MG63 (cell line): ENCODE measurements around the gene EMP2. TPM values are rescaled to one million over a fixed set of nuclear protein-coding genes. Genes with fewer than 3 reads are reported as not detected.

Experiments used
- DNase-seq: peaks from one replicate; pipeline ENCODE4 v3.0.0-alpha.2; 2020
- H3K27me3 ChIP-seq: fragments of 250-450 bp; sonication (Bioruptor Pico); 2 replicates; pipeline ENCODE4 v1.5.1; 2020; ENCODE audit warnings: mild to moderate bottlenecking, moderate library complexity
- H3K36me3 ChIP-seq: fragments of 250-450 bp; sonication (Bioruptor Pico); 2 replicates; pipeline ENCODE4 v1.5.1; 2020; ENCODE audit warnings: mild to moderate bottlenecking, moderate library complexity
- H3K4me3 ChIP-seq: fragments of 250-450 bp; sonication (Bioruptor Pico); 2 replicates; pipeline ENCODE4 v1.5.1; 2020; ENCODE audit warnings: mild to moderate bottlenecking, moderate library complexity
- H3K9me3 ChIP-seq: fragments of 250-450 bp; sonication (Bioruptor Pico); 2 replicates; pipeline ENCODE4 v1.5.1; 2020; ENCODE audit warnings: mild to moderate bottlenecking, moderate library complexity
- total RNA-seq: library from RNA; depleted of rRNA; stranded (reverse); fragments of >200 nt; shearing (Covaris generic); gene quantifications from 2 replicates; pipeline ENCODE4 v1.2.3, GENCODE V29; 2014; ENCODE audit warnings: low replicate concordance

EMP2 gene
- total RNA-seq, 1 experiment from 2014 or later, result 22.5 TPM

DNA sequence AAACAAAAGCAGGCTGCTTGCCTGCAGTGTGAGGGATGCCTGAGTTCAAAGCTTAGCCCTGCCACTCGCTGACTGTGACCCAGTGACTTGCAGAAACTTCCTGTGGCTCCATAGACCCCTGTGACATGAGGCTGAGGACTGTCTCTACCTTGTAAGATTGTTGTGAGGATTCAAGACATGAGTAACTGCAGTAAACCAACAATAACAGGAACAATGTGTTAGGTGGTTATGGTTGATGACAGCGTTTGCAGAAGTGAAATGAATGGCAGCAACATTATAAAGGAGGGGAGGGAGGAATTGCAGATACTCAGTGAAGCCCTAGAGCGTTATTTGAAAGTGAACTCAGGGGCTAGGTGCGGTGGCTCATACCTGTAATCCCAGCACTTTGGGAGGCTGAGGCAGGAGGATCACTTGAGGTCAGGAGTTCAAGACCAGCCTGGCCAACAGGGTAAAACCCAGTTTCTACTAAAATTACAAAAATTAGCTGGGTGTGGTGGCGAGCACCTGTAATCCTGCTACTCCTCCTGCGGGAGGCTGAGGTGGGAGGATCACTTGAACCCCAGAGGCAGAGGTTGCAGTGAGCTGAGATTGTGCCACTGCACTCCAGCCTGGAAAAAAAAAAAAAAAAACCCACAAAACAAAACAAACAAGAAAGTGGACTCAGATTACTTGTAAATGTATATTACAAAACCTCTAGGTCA lies 33.5 kb upstream of the EMP2 start:
- DNase-seq, result no peak
- no peaks in the 10 kb centered on the region for H3K36me3 ChIP-seq
- no peak overlapping the region for H3K4me3 ChIP-seq
- no peaks in the 10 kb centered on the region for H3K9me3 ChIP-seq
- no peaks in the 10 kb centered on the region for H3K27me3 ChIP-seq

DNA sequence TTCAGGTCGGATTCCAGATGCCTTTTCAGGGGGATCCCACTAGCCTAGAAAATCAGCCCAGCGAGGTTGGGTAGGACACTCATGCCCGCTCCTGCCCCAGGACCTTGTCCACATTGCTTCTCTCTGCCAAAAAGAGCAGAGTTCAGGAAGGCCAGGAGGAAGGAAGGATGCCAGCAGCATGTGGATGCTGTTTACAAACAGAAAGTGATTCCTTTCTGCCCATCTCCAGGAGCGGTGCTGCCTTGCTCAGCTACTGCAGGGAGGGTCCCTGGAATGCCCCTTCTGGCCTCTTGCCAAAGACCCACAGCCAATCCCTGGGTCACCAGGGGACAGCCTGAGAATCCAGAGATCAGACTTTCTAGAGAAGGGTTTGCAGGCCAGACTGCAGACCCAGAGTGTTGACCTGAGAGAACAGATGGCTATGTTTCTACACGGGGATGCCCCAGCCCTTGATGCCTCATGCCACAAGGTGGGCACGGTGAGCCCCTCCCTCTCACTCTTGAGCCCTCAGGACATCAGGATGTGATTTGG lies 32.3 kb upstream of the EMP2 start:
- H3K27me3 ChIP-seq, result no peaks in the 10 kb centered on the region
- DNase-seq, result no peak
- H3K4me3 ChIP-seq, result no peak overlapping the region
- no peaks in the 10 kb centered on the region for H3K9me3 ChIP-seq
- no peaks in the 10 kb centered on the region for H3K36me3 ChIP-seq

DNA sequence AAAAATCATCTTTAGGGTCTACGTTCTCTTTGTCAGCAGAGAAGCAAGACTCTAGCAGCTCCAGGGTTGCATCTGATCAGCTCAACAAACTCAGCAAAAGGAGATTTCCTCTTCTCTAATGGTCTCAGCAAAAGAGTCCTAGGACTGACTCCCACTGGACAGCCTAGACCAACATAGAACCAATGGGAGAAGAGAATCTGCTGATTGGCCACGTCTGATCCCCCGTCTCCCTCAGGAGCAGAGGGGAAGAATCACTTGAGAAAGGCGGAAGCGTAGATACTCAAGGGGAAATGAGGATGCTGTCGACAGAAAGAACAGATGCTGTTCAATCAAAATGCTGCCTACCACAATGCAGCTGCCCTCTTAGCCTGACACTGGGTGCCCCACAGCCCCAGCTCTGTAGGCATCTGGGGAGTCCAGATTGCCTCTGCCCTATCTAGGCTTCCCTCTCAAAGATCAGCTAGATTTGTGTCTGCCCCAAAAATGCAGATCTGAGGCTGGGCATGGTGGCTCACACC lies 31.5 kb upstream of the EMP2 start:
- no peaks in the 10 kb centered on the region for H3K27me3 ChIP-seq
- no peaks in the 10 kb centered on the region for H3K9me3 ChIP-seq
- no peak for DNase-seq
- no peak overlapping the region for H3K4me3 ChIP-seq
- H3K36me3 ChIP-seq, result no peaks in the 10 kb centered on the region

DNA sequence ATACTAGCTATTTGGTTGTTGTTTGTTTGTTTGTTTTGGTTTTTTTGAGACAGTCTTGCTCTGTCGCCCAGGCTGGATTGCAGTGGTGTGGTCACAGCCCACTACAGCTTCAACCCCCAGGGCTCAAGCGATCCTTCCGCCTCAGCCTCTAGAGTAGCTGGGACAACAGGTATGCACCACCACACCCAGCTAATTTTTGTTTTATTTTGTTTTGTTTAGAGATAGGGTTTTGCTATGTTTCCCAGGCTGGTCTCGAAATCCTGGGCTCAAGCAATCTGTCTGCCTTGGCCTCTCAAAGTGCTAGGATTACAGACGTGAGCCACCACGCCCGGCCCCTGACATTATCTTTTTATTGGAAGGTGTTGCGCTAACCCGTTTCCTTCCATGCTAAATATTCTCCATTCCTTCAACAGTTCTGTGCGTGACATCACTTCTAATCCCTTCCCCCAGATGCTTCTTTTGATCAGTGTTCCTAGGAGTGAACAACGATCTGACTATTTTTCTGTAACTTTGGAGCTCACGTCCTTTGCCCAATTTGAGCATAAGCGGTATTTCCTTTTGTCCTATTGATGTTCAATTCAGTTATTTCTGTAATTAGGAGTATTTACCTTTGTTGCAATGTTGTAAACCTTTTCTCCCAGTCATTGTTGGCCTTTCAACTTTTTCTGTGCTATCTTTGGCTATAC lies 30.2 kb upstream of the EMP2 start:
- Histone ChIP-seq H3K4me3 (no peak overlapping the region), H3K27me3 (no peaks in the 10 kb centered on the region), H3K36me3 (no peaks in the 10 kb centered on the region), H3K9me3 (no peaks in the 10 kb centered on the region)
- no peak for DNase-seq

DNA sequence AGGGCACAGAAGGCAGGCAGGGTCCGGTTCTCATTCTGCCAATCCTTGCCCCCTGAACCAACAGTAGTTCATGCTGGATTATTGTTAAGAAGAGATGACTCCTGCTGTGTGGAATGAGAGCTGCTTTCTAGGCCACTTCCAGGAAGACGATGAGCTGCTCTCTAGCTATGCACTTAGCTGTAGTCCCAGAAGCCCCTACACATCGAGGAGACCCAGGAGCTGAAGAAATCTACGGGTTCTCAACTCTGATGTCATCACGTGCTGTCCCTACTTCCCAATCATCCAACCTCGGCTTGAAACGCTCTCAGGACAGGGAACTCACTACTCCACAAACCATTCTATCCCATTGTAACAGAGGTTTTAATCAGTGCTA lies 29.0 kb upstream of the EMP2 start:
- no peaks in the 10 kb centered on the region for H3K36me3 ChIP-seq
- no peaks in the 10 kb centered on the region for H3K27me3 ChIP-seq
- DNase-seq, result peak; percentile 60
- H3K4me3 ChIP-seq, result no peak overlapping the region
- H3K9me3 ChIP-seq, result no peaks in the 10 kb centered on the region

DNA sequence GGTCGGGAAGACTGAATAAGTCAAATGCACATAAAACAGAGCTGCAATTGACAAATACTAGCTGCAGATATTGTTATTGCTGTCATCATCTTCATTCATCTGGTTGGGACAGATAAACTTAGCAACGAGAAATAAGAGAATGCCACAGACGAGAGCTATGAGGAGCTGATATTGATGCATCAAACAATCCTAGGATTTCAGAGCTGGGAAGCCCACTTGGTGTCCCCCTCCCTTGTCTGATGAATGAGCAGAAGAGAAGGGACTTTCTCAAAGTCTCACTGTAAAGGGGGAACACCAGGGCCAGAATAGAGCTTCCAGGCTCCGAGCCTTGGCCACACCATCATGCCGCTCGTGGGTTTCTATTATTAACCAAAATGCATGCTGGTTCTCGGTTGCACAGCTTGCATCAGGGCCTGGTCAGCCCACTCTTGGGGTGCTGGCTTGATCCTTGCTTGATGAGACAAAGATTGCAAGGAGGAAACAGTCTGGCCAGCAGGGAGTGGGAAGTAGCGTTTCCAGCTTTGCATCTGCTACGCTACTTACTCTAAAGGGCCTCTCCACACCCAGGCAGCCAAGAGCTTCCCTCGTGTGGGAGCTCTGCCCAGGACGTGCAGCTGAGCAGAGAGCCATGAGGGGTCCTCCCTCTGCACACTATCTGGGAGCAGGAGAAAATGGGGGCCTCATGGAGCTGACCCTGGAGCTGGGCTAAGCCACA lies 28.4 kb upstream of the EMP2 start:
- Histone ChIP-seq H3K4me3 (no peak overlapping the region), H3K27me3 (no peaks in the 10 kb centered on the region), H3K9me3 (no peaks in the 10 kb centered on the region), H3K36me3 (no peaks in the 10 kb centered on the region)
- DNase-seq, result peak; percentile 55

DNA sequence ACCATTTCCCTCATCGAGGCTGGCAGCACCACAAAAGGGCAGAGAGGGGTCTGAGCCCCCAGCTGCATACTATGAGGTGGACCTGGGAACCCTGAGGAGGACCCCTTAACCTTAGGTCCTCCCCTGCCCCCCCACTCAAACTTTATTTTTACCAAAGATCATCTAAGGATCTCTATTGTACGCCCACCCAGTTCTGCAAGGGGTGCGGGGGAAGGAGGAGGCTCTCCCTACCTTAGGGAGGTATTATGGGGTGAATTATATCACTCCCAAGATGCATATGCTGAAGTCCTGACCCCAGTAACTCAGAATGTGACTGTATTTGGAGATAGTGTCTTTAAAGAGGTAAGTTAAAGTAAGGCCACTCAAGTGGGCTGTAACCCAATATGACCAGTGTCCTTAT lies 26.8 kb upstream of the EMP2 start:
- Histone ChIP-seq H3K9me3 (no peaks in the 10 kb centered on the region), H3K4me3 (no peak overlapping the region), H3K27me3 (no peaks in the 10 kb centered on the region), H3K36me3 (no peaks in the 10 kb centered on the region)
- DNase-seq, result no peak

DNA sequence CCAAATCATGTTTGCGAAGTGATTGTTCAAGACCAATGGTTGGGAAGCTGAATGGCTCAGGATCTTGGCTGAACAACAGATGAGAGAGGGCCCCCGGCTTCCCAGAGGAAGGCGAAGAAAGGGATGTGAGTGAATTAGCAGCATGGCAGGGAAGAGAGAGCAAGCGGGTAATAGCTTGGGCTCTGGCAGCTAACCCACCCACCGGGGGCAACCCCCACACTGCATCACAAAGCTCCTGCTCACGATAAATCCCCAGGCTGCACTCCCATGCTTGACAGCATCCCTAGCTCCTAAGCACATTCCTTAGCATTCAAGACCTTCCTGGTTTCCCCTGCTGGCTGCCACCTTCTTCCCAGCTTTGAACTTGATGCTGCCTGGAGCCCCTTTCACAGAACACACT lies 26.2 kb upstream of the EMP2 start:
- H3K9me3 ChIP-seq, result no peaks in the 10 kb centered on the region
- H3K4me3 ChIP-seq, result no peak overlapping the region
- H3K36me3 ChIP-seq, result no peaks in the 10 kb centered on the region
- H3K27me3 ChIP-seq, result no peaks in the 10 kb centered on the region
- DNase-seq, result no peak

DNA sequence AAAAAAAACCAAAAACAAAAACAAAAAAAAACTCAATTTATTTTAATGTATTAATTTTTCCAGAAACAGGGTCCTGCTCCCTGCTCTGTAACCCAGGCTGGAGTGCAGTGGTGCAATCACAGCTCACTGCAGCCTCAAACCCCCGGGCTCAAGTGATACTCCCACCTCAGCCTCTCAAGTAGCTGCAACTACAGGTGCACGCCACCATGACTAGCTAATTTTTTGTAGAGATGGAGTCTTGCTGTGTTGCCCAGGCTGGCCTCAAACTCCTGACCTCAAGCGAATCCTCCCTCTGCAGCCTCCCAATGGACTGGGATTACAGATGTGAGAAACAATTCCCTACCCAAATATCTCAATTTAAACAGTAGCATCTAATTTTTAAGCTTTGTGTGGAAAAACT lies 25.2 kb upstream of the EMP2 start:
- Histone ChIP-seq H3K27me3 (no peaks in the 10 kb centered on the region), H3K36me3 (no peaks in the 10 kb centered on the region), H3K9me3 (no peaks in the 10 kb centered on the region), H3K4me3 (no peak overlapping the region)
- DNase-seq, result no peak

DNA sequence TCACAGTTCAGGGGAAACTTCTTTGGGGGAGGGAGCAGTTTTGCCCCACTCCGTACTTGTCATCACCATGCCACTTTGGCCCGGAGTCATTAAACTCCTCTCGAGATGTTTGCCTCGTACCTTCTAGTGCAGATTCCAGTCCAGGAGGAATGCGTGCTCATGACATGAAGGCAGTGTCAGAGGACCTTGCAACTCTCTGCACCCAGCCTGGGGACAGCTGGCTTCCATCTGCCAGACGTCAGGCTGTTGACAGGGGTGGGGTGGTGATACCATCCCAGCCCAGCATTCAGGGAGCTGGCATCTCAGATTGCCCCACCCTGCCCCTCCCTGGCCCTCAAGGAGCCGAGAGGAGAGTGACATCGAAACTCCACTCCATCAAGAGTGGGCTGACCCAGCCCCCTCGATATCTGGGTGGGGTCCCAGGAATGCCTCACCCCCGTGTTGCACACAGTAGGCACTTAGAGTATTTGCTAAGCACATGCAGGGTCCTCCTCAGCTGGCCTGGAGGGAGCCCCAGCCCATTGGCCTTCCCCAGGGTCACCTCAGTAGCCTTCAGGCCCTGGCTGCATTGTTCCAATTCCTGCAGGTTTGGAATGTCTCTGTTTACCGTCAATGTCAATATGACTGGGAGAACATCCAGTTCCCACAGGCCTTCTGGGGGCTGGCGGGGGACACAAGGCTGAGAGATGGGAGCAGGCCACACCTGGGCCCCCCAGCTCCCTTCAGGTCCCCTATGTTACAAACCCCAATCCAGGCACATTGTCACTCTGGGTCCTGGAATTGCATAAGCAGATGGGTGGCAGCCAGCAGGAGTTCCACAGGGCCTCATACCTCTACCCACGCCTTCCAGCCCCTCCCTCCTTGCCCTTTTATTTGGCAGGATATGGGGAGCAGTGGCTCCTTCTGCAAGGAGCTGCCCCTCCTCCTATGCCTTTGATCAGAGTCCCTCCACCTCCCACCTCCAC lies 21.3 kb upstream of the EMP2 start:
- Histone ChIP-seq H3K27me3 (no peaks in the 10 kb centered on the region), H3K36me3 (no peaks in the 10 kb centered on the region), H3K4me3 (no peak overlapping the region), H3K9me3 (no peaks in the 10 kb centered on the region)
- no peak for DNase-seq

DNA sequence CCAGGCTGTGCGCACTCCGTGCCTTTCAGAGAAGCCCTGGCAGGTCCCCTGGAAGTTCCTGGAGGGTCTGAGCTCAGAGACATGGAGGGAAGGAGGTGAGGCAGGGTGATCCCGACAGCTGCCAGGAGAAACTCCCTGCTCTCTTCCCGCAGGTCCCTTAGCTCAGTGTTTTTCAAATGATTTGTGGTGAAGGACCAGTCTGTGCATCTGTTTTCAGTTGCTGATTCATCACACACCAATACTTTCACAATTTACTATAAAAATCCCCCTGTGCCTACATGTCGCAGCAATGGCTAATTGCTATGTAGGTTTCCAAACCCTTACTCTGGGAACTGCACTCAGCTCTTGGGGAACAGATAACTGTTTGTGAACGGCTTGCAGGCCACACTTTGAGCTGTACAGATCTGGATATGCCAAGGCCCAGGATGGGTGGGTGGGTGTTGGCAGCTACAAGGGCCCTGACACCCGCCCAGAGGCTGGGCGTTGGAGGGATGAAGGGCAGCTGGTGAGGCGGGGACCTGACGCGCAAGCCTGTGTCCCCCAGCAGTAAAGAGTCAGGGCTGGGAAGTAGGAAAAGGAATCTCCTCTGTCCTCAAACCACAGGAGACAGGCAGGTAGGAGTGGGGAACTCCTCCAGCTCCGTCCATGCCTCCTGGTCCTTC lies 20.5 kb upstream of the EMP2 start:
- Histone ChIP-seq H3K4me3 (no peak overlapping the region), H3K36me3 (no peaks in the 10 kb centered on the region), H3K9me3 (no peaks in the 10 kb centered on the region), H3K27me3 (no peaks in the 10 kb centered on the region)
- DNase-seq, result no peak

DNA sequence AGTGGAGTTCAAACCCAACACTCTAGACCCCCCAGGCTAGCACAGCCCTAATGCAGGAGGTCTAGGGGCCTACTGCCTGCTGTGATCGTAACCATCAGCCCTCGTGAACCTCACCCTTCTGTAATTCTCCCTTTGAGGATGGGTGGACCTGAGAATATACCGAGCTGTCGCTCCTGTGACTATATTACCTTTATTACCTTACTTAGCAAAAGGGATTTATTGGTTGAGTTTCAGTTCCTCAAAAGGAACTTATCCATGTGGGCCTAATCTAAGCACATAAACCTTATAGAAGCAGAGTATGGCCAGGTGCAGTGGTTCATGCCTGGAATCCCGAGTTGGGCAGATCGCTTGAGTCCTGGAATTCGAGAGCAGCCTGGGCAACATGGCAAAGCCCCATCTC lies 19.2 kb upstream of the EMP2 start:
- Histone ChIP-seq H3K36me3 (no peaks in the 10 kb centered on the region), H3K9me3 (no peaks in the 10 kb centered on the region), H3K27me3 (no peaks in the 10 kb centered on the region), H3K4me3 (no peak overlapping the region)
- DNase-seq, result no peak

DNA sequence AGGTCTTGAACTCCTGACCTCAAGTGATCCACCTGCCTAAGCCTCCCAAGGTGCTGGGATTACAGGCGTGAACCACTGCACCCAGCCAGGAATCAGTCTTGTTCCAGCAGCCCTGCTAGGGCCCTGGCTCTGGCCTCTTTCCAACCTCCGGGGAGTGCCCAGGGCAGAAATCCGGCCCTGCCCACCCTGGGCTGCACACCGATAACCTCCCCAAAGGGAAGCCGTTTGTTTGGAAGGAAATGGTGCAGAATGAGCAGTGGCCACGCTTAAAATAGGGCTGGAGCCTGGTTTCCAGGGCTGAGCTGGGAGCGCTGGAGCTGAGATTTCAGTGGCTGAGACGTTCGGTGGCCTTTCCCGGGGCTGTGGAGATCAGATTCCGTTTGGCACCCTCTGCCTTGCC lies 17.8 kb upstream of the EMP2 start:
- no peaks in the 10 kb centered on the region for H3K9me3 ChIP-seq
- DNase-seq, result no peak
- no peak overlapping the region for H3K4me3 ChIP-seq
- H3K36me3 ChIP-seq, result no peaks in the 10 kb centered on the region
- no peaks in the 10 kb centered on the region for H3K27me3 ChIP-seq

DNA sequence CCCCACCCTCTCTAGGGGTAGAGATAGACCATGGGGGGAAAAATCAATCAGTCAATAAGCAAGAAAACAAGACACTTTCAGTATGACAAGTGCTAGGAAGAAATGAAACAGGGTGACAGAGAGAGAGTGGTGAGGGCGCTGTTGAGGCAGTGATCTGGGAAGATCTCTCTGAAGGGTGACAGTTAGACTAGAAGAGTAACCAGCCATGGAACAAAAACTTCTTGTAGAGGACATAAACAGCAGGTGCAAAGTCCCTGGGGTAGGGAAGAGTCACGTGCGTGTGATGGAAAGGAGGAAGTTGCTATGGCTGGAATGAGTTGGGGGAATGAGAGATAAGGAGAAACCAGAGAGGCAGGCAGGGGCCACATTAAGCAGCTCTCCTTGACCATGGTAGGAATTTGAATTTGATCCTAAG lies 16.8 kb upstream of the EMP2 start:
- Histone ChIP-seq H3K9me3 (no peaks in the 10 kb centered on the region), H3K36me3 (no peaks in the 10 kb centered on the region), H3K27me3 (no peaks in the 10 kb centered on the region), H3K4me3 (no peak overlapping the region)
- DNase-seq, result no peak

DNA sequence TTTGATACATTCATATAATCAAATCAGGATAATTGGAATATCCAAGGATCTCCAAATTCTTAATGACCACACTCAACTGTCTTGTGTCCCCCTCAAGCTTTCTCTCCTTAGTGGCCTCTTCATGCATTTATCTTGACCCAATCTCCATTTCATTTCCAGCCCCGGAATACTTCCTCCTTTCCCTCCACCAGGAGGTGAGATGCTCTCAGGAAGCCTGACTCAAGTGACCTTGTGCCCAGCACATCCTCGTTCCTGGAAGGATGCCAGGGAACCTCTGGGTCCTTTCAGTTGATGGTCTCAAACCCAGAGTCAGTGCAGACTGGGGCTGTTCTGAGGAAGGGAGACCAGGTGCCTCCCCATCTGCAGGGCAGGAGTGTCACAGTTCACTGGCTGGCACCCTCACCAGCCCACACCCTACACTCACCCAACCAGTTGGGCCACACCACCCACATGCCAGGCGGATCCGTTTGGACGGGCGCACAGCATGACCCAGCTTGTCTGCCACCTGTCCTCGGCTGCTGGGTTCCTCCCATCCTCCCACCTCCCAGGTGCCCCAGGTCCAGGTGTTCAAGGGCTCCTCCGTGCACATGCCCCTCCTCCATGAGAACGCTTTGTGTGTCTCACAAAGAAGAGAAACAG lies 14.0 kb upstream of the EMP2 start:
- Histone ChIP-seq H3K4me3 (no peak overlapping the region), H3K27me3 (peaks cover 4% of the 10 kb centered on the region; the same call in 1 of the 2 replicates), H3K9me3 (no peaks in the 10 kb centered on the region), H3K36me3 (no peaks in the 10 kb centered on the region)
- no peak for DNase-seq
